NCI-H460 (cell line): ENCODE data around the gene USP37. TPM values are rescaled to one million over a fixed set of nuclear protein-coding genes. Genes with fewer than 3 reads are reported as not detected.
A peak's percentile ranks its signal among the peaks of the same experiment; 100 is the strongest.
"Not testable (repeated sequence)": the region's sequence is repeated elsewhere in the genome, so short reads cannot be mapped to it uniquely, and the experiment has no call there.

Experiments used
- DNase-seq: peaks from one replicate; pipeline ENCODE4 v3.0.0-alpha.2; 2016; ENCODE audit warnings: low read depth; ENCODE audit errors: extremely low read depth
- total RNA-seq: library from RNA; depleted of rRNA; stranded (reverse); fragments of >200 nt; shearing (Covaris generic); gene quantifications from 2 replicates; pipeline ENCODE4 v1.2.3, GENCODE V29; 2014

USP37 gene
- total RNA-seq, 1 experiment from 2014 or later = 14.6 TPM

DNA sequence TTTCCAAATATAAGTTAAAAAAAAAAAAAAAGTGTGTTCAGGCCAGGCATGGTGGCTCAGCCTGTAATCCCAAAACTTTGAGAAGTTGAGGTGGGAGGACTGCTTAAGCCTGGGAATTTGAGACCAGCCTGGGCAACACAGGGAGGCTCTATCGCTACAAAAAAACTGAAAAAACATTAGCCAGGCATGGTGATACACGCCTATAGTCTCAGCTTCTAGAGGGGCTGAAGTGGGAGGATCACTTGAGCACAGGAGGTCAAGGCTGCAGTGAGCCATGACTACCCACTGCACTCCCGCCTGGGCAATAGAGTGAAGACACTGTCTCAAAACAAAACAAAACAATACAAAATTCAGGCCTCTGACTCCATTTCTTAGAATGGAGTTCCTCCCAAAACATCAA, 9.2 kb downstream of the USP37 start:
- DNase-seq = no peak

DNA sequence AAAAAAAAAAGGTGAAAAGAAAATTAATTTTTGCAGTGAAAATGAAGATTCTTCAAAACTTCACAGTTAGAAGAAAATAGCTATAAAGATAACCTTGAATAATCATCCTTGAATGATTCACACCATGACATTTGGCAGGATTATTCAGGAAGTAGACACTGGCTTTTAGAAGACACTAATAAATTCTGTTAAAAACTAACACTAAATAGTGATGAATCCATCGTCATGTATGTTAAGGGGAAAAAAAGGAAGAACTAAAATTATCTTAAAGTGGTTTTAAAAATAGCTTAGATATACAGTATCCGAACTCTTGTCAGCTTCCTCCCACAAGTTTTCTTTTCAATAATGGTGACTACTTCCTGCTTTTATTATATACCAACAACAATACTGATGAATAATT, 10.2 kb downstream of the USP37 start:
- DNase-seq = no peak

DNA sequence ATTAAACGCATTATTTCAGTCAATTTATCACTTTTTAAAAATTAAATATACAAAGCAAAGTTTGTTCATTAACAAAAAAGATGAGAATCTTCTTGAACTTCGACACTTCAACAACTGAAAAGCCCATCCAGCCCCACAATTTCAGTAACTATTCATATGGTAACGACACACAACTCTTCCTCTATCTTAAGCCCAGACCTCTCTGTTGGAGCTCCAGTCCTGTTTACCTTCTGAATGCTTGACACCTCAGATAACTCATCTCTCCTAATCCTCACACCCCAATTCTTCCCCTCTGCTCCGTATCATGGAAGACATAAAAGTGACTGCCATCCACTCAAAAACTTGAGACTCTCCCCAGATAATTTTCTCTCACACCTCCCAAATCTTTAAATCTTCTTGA, 12.6 kb downstream of the USP37 start:
- DNase-seq = no peak

DNA sequence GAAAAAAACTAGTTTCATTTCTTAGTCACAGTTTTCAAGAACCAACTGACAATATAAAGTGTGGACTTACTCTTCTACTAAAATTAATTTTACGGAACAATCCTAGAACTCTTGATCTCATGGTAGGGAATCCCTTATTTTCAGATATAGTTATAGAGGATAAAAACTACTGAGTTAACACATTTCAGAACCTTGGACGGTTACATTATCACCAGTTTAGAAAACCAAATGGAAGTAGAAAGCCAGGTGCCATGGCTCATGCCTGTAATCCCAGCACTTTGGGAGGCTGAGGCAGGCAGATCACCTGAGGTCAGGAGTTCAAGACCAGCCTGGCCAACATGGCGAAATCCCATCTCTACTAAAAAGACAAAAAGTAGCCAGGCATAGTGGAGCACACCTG, 13.9 kb downstream of the USP37 start:
- not testable (repeated sequence) for DNase-seq

DNA sequence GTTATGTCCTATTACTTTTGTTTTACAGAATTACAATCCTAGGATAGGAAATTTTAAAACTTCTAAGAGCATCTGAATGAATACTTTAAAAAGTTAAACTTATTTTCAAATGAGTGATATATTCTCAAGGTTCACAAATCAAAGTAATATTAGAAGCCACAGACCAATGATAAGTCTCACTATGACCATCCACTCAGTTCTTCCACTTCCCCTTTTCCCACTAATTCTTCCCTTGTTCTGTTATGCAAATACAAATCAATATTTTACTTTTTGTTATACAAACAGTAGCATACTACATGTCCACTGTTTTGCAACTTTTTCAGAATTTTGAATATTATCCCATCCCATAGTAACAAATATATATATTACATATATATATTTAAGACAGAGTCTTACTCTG, 20.2 kb downstream of the USP37 start:
- DNase-seq = no peak

DNA sequence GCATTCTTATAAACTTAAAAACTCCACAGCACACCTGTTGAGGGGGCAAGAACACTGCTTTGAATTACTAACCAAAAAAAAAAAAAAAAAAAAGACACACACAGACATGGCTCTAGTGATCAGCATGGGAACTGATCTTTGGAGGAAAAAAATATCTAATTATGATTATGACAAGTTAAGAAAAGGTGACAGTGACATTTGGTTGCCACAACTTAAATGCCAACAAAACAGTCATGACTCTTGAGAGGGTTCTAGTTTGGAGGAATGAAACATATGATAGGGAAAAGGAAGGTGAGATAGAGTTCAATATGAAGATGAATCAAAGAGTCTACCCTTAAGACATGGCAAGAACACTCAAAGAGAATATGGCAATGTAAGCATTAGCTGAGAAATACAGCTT, 20.6 kb downstream of the USP37 start:
- no peak for DNase-seq

DNA sequence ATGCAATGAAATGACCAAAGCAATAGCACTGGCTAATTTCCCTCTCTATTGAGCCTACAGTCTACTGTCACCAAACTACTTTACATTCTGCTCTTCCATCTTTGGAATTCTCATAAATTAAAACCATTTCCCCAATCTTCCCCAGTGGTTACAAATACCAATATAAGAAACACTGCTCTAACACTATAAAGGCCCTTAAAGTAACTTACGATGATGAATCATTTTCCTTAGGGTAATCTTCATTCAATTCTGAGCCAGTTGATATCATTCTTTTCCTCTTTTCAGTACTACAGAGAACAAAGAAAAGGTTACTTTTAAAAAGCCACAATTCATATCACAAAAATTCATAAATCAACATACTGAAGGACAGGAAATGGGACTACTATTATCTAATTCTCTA, 22.1 kb downstream of the USP37 start:
- no peak for DNase-seq

DNA sequence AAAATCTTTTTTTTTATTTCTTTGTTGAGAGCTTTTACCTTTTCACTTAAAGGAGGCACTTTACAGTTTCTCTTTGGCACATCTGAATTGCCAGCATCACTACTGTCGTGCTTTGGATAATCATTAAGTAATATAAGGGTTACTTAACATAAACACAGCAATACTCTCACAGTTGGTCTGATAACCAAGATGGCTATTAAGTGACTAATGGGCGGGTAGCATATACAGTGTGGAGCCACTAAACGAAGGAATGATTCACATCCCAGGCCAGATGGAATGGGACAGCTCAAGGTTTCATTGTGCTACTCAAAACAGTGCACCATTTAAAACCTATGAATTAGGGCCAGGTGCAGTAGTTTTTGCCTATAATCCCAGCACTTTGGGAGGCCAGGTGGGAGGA, 28.1 kb downstream of the USP37 start:
- no peak for DNase-seq

DNA sequence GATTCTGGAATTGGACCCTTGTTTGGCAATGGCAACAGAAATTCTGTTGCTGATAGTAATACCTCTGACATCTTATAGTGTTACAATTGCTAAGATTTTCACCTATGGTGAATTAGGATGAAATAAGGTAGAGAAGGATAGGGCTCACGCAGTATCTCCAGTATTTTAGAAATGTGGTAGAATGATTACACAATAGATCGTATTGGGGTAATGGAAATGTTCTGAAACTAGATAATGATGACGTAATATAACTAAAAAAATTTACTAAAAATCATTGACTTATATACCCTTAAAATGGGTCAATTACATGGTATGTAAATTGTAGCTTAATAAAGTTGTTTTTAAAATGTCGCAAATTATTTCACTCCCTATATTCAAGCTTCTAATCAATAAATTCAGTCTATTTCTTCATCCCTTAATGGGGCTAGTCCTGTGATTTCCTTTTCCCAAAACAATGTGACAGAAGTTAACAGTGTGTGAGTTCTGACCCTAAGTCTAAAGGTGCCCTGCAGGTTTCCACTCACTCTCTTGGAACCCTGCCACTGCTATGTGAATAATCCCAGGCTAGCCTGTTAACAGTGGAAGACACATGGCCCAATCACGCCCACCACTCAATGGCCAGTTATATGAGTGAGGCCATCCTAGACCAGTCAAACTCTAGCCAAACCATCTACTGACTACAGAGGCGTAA, 31.2 kb downstream of the USP37 start:
- no peak for DNase-seq

DNA sequence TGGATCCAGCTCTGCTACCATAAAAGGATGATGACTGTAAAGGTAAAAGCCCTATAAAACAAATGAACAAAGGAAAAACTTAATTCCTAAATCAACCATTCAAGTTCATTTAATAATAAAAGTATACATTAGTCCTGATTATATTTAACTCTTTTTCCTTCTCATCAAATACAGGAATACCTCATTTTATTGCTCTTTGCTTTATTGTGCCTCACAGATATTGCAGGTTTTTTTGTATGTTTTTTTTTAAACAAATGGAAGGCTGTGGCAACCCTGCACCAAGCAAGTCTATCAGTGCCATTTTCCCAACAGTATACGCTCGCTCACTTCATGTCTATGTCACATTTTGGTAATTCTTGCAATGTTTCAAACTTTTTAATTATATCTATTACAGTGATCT, 38.2 kb downstream of the USP37 start:
- DNase-seq = no peak

DNA sequence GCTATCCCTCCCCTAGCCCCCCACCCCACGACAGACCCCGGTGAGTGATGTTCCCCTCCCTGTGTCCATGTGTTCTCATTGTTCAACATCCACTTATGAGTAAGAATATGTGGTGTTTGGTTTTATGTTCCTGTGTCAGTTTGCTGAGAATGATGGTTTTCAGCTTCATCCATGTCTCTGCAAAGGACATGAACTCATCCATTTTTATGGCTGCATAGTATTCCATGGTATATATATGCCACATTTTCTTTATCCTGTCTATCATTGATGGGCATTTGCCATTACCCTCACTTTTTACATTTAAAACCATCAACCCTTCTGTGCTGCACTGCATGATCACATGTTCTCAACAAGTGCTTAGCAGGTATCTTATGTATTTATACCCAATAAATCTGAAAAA, 39.7 kb downstream of the USP37 start:
- not testable (repeated sequence) for DNase-seq

DNA sequence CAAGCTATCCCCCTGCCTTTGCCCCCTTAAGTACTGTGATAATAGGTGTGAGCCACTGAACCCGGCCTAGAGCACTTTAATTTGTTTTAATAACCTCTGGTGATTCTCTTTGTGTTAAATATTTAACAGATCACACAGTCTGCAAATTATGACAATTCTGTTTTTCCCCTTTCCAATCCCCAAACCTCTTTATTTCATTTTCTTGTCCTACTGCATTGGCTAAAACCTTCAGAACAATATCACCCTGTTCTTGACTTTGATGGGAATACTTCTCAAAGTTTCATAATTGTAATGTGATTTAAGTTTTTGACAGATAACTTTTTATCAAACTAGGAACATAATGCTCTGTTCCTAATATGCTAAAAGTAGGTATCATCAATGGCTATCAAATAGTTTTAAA, 44.5 kb downstream of the USP37 start:
- no peak for DNase-seq

DNA sequence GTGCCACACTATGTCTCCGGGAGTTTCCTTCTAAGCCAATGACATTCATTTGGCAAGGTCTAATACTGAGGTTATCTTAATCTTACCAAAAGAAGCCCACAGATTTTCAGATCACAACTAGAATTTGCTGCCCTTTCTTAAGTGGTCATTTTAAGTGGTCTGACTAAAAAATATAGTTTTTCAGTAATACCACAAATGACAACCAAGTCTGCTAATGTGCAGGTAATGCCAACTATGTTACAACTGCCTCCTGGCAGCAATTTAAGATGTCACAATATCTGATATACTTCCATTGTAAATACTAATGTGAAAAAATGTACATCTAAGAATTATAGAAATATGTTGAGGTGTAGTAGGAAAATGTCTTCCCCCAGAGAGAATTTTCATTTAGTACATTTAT, 49.3 kb downstream of the USP37 start:
- DNase-seq = no peak

DNA sequence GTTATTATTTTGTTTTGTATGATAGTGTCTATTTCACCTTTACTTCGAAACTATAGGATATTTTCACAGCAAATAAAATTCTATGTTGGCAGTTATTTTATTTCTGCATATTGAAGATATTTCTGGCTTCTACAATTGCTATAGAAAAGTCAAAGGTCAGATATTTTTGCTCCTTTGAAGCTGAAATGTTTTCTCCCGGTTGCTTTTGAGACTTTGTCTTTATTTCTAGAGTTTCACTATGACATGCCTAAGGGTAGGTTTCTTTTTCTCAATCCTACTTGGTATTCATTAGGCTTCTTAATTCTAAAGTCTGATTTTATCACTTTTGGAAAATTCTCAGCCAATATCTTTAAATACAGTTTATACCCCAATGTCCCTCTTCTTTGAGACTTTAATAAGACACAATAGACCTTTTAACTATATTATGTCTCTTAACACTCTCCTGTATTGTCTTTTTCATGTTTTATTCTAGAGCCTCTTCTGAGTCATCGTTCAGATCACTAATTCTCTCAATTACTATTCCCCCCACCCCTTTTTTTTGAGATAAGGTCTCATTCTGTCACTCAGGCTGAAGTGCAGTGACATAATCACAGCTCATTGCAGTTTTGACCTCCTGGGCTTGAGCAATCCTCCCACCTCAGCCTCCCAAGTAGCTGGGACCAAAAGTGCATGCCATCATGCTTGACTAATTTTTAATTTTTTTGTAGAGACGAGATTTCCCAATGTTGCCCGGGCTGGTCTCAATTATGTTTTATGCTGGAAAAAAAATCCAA, 50.5 kb downstream of the USP37 start:
- no peak for DNase-seq

DNA sequence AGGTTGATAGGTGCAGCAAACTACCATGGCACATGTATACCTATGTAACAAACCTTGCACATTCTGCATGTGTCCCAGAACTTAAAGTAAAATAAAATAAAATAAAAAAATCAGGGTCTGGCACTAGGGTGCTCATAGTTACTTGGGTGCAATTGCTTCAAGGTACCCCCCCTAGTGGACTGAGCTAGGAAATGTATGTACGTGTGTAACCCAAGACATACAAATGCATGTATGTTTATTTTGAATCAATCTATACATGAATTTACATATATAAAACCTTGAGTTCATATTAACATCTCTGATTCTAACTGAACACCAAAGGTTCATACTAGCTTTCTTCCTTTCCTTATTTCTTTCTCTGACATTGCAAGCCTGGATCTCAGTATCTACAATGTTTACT, 51.5 kb downstream of the USP37 start:
- peak; percentile 34 for DNase-seq

DNA sequence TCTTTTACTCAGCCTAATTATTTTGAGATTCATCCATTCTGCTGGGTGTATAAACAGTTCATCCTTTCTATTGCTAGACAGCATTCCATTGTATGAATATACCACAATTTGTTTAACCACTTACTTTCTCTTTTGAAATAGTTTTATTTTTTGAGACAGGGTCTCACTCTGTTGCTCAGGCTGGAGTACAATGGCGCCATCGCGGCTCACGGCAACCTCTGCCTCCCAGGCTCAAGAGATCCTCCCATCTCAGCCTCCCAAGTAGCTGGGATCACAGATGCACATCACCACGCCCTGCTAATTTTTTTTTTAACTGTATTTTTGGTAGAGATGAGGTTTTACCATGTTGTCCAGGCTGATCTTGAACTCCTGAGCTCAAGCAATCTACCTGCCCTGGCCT, 54.5 kb downstream of the USP37 start:
- no peak for DNase-seq

DNA sequence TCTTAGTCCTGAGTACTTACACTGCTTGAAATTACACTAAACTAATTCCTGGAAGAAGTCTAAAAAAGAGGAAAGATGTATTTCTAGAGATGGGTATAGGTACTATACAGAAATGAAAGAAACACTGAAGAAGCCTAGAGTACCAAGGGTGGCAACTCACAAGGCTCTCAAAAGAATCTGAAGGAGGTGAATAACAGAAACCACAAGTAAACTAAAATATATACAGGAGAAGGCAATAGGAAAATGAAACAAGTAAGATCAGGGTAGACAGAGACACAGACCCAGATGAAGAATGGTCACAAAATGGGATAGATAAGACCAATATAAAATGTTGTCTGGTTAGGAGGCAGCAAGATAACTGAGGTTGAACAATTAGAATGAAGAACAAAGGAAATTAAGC, 59.9 kb downstream of the USP37 start:
- DNase-seq = no peak

DNA sequence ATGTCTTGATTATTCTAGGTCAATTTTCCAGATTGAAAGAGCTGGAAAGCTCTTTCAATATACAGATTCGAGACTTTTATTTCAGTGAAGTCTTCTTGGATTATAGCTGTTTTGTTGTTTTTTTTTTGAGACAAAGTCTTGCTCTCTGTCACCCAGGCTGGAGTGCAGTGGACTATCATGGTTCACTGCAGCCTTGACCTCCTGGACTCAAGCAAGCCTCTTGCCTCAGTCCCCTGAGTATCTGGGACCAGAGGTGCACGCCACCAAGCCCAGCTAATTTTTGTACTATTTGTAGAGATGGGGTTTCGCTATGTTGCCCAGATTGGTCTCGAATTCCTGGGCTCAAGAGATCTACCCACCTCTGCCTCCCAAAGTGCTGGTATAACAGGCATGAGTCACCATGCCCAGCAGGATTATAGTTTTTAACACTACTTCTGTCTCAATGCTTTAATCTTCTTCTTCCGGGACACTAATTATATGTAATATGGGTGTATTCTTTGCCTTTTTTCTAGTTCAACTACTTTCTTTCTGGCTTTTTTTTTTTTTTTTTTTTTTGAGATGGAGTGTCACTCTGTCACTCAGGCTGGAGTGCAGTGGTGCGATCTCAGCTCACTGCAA, 62.3 kb downstream of the USP37 start:
- DNase-seq = no peak

DNA sequence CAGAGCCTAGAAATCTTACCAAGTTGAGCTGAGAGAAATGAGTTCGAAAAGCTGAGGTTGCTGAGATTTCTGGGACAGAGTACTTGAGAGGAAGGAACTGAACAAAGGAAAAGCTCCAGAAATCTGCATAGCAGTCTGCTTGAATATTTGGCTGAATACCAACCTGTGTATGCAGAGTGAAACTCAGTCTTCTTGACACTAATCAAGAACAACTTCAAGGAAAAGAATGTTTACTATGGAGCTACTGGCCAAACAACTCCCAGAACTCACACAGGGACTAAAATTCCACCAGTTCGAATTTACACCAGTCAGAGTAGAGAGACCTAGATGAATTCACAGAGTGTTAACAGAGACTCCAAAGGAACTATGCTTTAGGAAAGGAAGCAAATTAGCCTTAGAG, 66.5 kb downstream of the USP37 start:
- DNase-seq = no peak

DNA sequence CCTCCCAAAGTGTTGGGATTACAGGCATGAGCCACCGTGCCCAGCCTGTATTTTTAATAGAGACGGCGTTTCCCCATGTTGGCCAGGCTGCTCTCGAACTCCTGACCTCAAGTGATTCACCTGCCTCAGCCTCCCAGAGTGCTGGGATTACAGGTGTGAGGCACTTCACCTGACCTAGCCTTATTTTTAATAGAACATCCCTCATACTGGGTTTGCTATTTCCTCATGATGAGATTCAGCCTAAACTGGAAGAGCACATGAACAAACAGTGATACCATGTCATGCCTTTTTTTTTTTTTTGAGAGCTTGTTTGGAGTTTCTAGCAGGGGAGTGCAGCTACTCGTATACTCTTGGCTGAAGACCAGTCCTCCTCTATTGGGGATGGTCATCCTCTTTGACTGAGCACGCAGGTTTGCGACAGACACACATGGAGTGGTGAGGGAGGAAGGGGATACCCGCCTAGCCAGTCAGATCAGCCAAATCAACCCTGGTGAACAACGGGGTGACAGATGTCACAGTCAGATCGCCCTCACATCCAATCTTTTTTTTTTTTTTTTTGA, 67.6 kb downstream of the USP37 start:
- no peak for DNase-seq

DNA sequence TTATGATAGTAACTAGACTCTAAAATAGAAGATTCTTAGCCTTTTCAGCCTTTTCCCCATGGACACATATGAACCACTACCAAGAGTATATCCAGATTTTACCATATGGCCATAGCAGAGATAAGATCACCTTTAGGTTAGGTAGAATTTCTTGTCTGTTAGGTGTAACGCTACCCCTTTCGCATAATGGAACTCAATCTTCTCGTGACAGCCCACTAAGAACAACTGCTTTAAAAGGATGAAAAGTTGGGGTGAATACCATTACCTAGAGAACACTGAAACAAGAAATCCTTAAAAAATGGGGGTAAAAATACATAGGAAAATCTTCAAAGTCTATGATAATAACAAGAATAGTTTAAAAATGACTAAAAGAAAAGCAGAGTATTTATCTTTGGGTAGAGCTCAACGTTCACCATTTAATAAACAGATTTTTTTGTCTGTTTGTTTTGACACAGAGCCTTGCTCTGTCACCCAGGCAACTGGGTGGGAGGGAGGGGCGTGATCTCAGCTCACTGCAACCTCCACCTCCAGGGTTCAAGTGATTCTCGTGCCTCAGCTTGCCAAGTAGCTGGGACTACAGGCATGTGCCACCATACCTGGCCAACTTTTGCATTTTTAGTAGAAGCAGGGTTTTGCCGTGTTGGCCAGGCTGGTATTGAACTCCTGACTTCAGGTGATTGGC, 82.0 kb downstream of the USP37 start:
- no peak for DNase-seq
